CD4-positive, CD25-positive, alpha-beta regulatory T cell (primary cell): Measurements from ENCODE around the gene MAP4K5. TPM values are rescaled to one million over a fixed set of nuclear protein-coding genes. Genes with fewer than 3 reads are reported as not detected.

Source experiments
- ATAC-seq, 2 donors: fragments of 150-1000 bp; cut with Tn5 transposase; one replicate each; pipeline ENCODE4 v1.10.0; 2021; ENCODE audit warnings: low read depth in 2 of 2, moderate number of reproducible peaks in 2 of 2, moderate library complexity in 1 of 2
- DNase-seq, 3 donors: peaks; one replicate each; pipeline versions ENCODE4 v3.0.0 to v3.0.0-alpha.2; 2012 to 2022; ENCODE audit warnings: mixed read lengths in 1 of 3
- H3K27ac ChIP-seq: one replicate; pipeline ENCODE4 v1.7.0; 2013; ENCODE audit warnings: mild to moderate bottlenecking, low read length; ENCODE audit not compliant: insufficient read depth, poor library complexity, severe bottlenecking
- H3K27me3 ChIP-seq: one replicate; pipeline ENCODE4 v1.7.0; 2013; ENCODE audit warnings: low read length; ENCODE audit not compliant: control insufficient read depth, insufficient read depth
- H3K36me3 ChIP-seq: one replicate; pipeline ENCODE4 v1.7.0; 2013; ENCODE audit warnings: mild to moderate bottlenecking, low read length, moderate library complexity; ENCODE audit not compliant: control insufficient read depth, insufficient read depth
- H3K4me1 ChIP-seq: 2 replicates; pipeline ENCODE4 v1.7.0; 2013; ENCODE audit warnings: mild to moderate bottlenecking, low read length; ENCODE audit not compliant: insufficient read depth, control insufficient read depth, poor library complexity, severe bottlenecking
- H3K4me3 ChIP-seq: one replicate; pipeline ENCODE4 v1.7.0; 2013; ENCODE audit warnings: low read depth, mild to moderate bottlenecking, low read length, moderate library complexity
- H3K9me3 ChIP-seq, 2 experiments: 1 replicate in 1 of 2; 2 replicates in 1 of 2; pipeline ENCODE4 v1.7.0; 2013; ENCODE audit warnings: low read length in 2 of 2, mild to moderate bottlenecking in 1 of 2, moderate library complexity in 1 of 2; ENCODE audit not compliant: control insufficient read depth in 2 of 2
- H3K27ac Mint-ChIP-seq, 3 donors: one replicate each; pipeline ENCODE4 v1.8.0; 2020 to 2022; ENCODE audit warnings: mild to moderate bottlenecking in 3 of 3, mixed read lengths in 3 of 3, moderate library complexity in 2 of 3
- H3K27me3 Mint-ChIP-seq: one replicate; pipeline ENCODE4 v1.8.0; 2022; ENCODE audit warnings: mild to moderate bottlenecking, mixed read lengths
- H3K36me3 Mint-ChIP-seq: one replicate; pipeline ENCODE4 v1.8.0; 2020; ENCODE audit warnings: mixed read lengths
- H3K4me1 Mint-ChIP-seq, 4 donors: one replicate each; pipeline ENCODE4 v1.8.0; 2020 to 2022; ENCODE audit warnings: mixed read lengths in 4 of 4, mild to moderate bottlenecking in 1 of 4
- H3K4me3 Mint-ChIP-seq, 4 donors: one replicate each; pipeline ENCODE4 v1.8.0; 2020 to 2022; ENCODE audit warnings: mild to moderate bottlenecking in 4 of 4, mixed read lengths in 4 of 4, moderate library complexity in 3 of 4
- H3K9me3 Mint-ChIP-seq, 7 donors: one replicate each; pipeline ENCODE4 v1.8.0; 2020 to 2022; ENCODE audit warnings: mixed read lengths in 7 of 7, mild to moderate bottlenecking in 3 of 7, moderate library complexity in 2 of 7
- polyA plus RNA-seq, 4 donors: library from polyadenylated mRNA; unstranded; fragments of 300-500 nt; fragmentation: Illumina TruSeq; gene quantifications; one replicate each; pipeline ENCODE4 v1.2.3, GENCODE V29; 2021
- total RNA-seq: library from RNA; stranded (reverse); gene quantifications from one replicate; pipeline ENCODE4 v1.2.3, GENCODE V29; 2022

MAP4K5 gene
- total and polyA plus RNA-seq, 5 donors from 2014 or later = 13.2 to 45.4 (median 22.5) TPM

DNA sequence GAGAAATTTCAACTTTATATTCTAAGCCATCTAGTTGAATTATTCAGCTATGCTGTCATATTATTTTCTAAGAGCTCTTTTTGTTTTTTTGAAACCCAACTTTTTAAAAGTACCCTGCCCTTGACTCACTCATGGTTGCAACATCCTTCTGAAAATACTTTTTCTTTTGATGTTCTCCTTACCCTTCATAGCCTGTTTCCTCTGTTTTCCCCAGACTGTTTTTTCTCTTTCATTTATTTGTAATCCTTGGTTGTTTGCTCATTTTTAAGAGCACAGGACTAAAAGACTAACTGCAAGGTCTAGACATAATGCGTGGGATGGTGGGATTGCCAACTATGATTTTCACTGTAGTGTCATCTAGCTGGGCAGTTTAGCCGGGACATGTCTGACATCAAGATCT lies 114.5 kb downstream of the MAP4K5 start:
- H3K27me3 Mint-ChIP-seq = no peaks in the 10 kb centered on the region
- peaks cover 0 to 4% (median 0%) of the 10 kb centered on the region in 4 donors for H3K4me1 Mint-ChIP-seq
- H3K4me3 Mint-ChIP-seq = no peak overlapping the region
- H3K36me3 Mint-ChIP-seq = peaks cover 59% of the 10 kb centered on the region
- no peak overlapping the region for H3K27ac Mint-ChIP-seq
- no peak overlapping the region for H3K27ac ChIP-seq
- H3K9me3 ChIP-seq = no peaks in the 10 kb centered on the region
- DNase-seq (peak in 1 of 3 donors; percentile 11), ATAC-seq (no peak)
- no peak overlapping the region for H3K4me3 ChIP-seq
- no peaks in the 10 kb centered on the region for H3K27me3 ChIP-seq
- peaks cover 35% of the 10 kb centered on the region for H3K36me3 ChIP-seq
- H3K9me3 Mint-ChIP-seq = peaks cover 0 to 4% (median 3%) of the 10 kb centered on the region in 7 donors
- H3K4me1 ChIP-seq = no peaks in the 10 kb centered on the region

DNA sequence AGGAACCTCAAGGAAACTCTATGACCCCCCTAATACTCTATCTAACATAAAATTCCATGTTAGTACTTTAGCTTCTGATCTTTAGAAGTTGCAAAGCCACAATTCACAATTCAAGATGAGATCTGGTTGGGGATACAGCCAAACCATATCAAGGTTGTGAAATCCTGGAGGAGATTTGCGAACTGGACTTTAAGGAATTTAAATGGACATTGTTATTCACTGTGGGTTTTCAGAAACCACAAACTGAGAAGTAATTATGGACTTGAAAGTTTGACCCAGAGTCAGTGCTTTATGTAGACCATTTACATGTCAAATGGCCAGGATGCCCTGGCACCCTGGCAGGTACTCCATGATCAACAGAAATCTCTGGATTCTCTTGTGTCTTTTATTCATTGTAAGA lies 121.4 kb downstream of the MAP4K5 start:
- no peak overlapping the region for H3K27ac Mint-ChIP-seq
- H3K4me3 Mint-ChIP-seq = no peak overlapping the region
- H3K4me1 Mint-ChIP-seq = peaks cover 0 to 3% (median 2%) of the 10 kb centered on the region in 4 donors
- Histone ChIP-seq H3K4me3 (no peak overlapping the region), H3K4me1 (peaks cover 3% of the 10 kb centered on the region), H3K27me3 (no peaks in the 10 kb centered on the region), H3K27ac (no peak overlapping the region), H3K36me3 (no peaks in the 10 kb centered on the region), H3K9me3 (peaks cover 0 to 8% of the 10 kb centered on the region in 2 experiments)
- H3K9me3 Mint-ChIP-seq = peaks cover 0 to 9% (median 4%) of the 10 kb centered on the region in 7 donors
- H3K27me3 Mint-ChIP-seq = no peaks in the 10 kb centered on the region
- peaks cover 12% of the 10 kb centered on the region for H3K36me3 Mint-ChIP-seq
- DNase-seq = no peak
- no peak for ATAC-seq

GRCh38 chr14:50410071-50410470 lies 122.3 kb downstream of the MAP4K5 start:
- no peaks in the 10 kb centered on the region for H3K27me3 Mint-ChIP-seq
- peaks cover 9% of the 10 kb centered on the region for H3K36me3 Mint-ChIP-seq
- H3K4me1 ChIP-seq = peaks cover 3% of the 10 kb centered on the region
- H3K27ac ChIP-seq = no peak overlapping the region
- H3K9me3 ChIP-seq = peaks cover 0 to 8% of the 10 kb centered on the region in 2 experiments
- H3K4me3 Mint-ChIP-seq = no peak overlapping the region
- no peak overlapping the region for H3K4me3 ChIP-seq
- no peak overlapping the region for H3K27ac Mint-ChIP-seq
- no peaks in the 10 kb centered on the region for H3K36me3 ChIP-seq
- ATAC-seq (no peak), DNase-seq (no peak)
- peaks cover 0 to 5% (median 3%) of the 10 kb centered on the region in 4 donors for H3K4me1 Mint-ChIP-seq
- H3K9me3 Mint-ChIP-seq = peaks cover 0 to 12% (median 4%) of the 10 kb centered on the region in 7 donors
- H3K27me3 ChIP-seq = no peaks in the 10 kb centered on the region

- H3K9me3 ChIP-seq = peaks cover 0 to 8% of the 10 kb centered on the region in 2 experiments
- no peaks in the 10 kb centered on the region for H3K36me3 ChIP-seq
- peaks cover 3% of the 10 kb centered on the region for H3K4me1 ChIP-seq
- H3K27ac ChIP-seq = no peak overlapping the region
- H3K4me3 ChIP-seq = no peak overlapping the region
- DNase-seq (no peak), ATAC-seq (no peak)
- no peaks in the 10 kb centered on the region for H3K27me3 ChIP-seq
- Mint-ChIP-seq H3K36me3 (peaks cover under 1% of the 10 kb centered on the region), H3K9me3 (peaks cover 0 to 9% (median 2%) of the 10 kb centered on the region in 7 donors), H3K27me3 (no peaks in the 10 kb centered on the region), H3K27ac (no peak overlapping the region), H3K4me3 (no peak overlapping the region), H3K4me1 (peaks cover 0 to 5% (median 3%) of the 10 kb centered on the region in 4 donors)
Measured at GRCh38 chr14:50407111-50407812, 125.1 kb downstream of the MAP4K5 start.

DNA sequence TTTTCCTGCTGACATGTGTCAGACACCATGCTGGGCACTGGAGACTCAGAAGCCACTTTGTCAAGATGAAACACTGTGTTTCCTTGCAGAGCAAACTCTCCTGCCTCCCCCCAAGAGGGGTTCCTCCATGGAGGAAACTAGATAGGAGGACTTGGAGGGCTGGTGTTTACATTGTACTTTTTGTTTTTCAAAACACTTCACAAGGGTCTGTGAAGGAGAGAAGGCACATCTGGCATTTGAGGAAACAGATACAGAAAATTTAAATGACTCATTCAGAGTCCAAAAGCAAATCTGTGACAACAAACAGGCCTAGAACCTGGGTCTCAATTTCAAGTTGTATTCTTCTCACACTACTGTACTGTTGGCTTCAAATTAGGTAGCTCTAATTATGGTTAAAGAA lies 128.9 kb downstream of the MAP4K5 start:
- no peak overlapping the region for H3K27ac Mint-ChIP-seq
- H3K36me3 Mint-ChIP-seq = no peaks in the 10 kb centered on the region
- ATAC-seq (no peak), DNase-seq (no peak)
- no peaks in the 10 kb centered on the region for H3K36me3 ChIP-seq
- H3K4me3 ChIP-seq = no peak overlapping the region
- no peaks in the 10 kb centered on the region for H3K27me3 ChIP-seq
- no peak overlapping the region for H3K27ac ChIP-seq
- H3K27me3 Mint-ChIP-seq = no peaks in the 10 kb centered on the region
- no peak overlapping the region for H3K4me3 Mint-ChIP-seq
- no peaks in the 10 kb centered on the region for H3K9me3 ChIP-seq
- peaks cover 3% of the 10 kb centered on the region for H3K4me1 ChIP-seq
- peaks cover 0 to 5% (median 4%) of the 10 kb centered on the region in 4 donors for H3K4me1 Mint-ChIP-seq
- H3K9me3 Mint-ChIP-seq = peaks cover 0 to 5% (median 0%) of the 10 kb centered on the region in 7 donors

DNA sequence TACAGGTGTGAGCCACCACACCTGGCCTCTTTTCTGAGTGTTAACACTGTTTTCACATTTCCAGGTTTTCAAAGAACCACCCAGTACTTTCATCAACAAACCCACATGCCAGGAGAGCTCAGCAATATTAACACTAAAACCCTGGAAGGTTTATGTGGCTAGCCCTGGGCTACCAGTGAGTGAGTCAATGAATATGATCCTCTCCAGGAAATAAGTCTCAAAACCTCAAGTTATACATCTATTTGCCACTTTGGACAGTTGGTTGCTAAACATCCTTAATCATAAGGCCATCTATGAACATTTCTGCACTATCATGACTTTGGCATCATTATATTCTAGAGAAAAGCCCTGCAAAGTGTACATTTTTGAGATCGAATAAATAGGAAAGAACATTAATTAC lies 129.4 kb downstream of the MAP4K5 start:
- H3K9me3 ChIP-seq = no peaks in the 10 kb centered on the region
- Mint-ChIP-seq H3K36me3 (no peaks in the 10 kb centered on the region), H3K27me3 (no peaks in the 10 kb centered on the region), H3K4me1 (peaks cover 0 to 6% (median 4%) of the 10 kb centered on the region in 4 donors), H3K27ac (peak overlapping the region in 1 of 3 donors; percentile 43), H3K9me3 (peaks cover 0 to 5% (median 0%) of the 10 kb centered on the region in 7 donors), H3K4me3 (no peak overlapping the region)
- DNase-seq = no peak
- H3K36me3 ChIP-seq = no peaks in the 10 kb centered on the region
- no peak overlapping the region for H3K4me3 ChIP-seq
- no peaks in the 10 kb centered on the region for H3K27me3 ChIP-seq
- no peak overlapping the region for H3K27ac ChIP-seq
- no peak for ATAC-seq
- peaks cover 3% of the 10 kb centered on the region for H3K4me1 ChIP-seq

DNA sequence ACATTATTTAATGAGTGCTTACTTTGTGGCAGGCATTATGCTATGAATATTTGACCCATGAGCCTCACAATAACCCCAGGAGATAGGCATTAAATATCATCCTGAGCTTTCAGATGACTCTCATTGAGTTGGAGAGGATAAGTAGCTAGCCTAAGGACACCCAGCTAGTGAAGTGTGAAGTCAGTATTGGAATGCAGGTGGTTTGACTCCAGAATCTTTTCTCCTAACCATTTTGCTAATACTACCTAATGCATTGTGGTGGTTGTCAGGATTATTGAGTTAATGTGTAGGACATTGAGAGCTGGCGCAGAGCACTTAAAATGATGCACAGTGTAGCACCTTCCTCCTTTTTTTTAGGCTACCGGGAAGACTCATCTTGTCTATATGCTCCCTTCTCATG lies 131.9 kb downstream of the MAP4K5 start:
- no peak overlapping the region for H3K27ac ChIP-seq
- no peaks in the 10 kb centered on the region for H3K36me3 ChIP-seq
- H3K27me3 ChIP-seq = peaks cover 3% of the 10 kb centered on the region
- H3K9me3 ChIP-seq = no peaks in the 10 kb centered on the region
- peaks cover 12% of the 10 kb centered on the region for H3K4me1 ChIP-seq
- no peaks in the 10 kb centered on the region for H3K36me3 Mint-ChIP-seq
- ATAC-seq (no peak), DNase-seq (no peak)
- no peak overlapping the region for H3K4me3 Mint-ChIP-seq
- H3K27me3 Mint-ChIP-seq = no peaks in the 10 kb centered on the region
- H3K9me3 Mint-ChIP-seq = peaks cover 0 to 1% (median 0%) of the 10 kb centered on the region in 7 donors
- H3K27ac Mint-ChIP-seq = no peak overlapping the region
- peaks cover 0 to 15% (median 3%) of the 10 kb centered on the region in 4 donors for H3K4me1 Mint-ChIP-seq
- no peak overlapping the region for H3K4me3 ChIP-seq
